ENCODE results near the gene CCR5.
"Not testable (repeated sequence)": the region's sequence is repeated elsewhere in the genome, so short reads cannot be mapped to it uniquely, and the experiment has no call there.

CCR5 gene

DNA sequence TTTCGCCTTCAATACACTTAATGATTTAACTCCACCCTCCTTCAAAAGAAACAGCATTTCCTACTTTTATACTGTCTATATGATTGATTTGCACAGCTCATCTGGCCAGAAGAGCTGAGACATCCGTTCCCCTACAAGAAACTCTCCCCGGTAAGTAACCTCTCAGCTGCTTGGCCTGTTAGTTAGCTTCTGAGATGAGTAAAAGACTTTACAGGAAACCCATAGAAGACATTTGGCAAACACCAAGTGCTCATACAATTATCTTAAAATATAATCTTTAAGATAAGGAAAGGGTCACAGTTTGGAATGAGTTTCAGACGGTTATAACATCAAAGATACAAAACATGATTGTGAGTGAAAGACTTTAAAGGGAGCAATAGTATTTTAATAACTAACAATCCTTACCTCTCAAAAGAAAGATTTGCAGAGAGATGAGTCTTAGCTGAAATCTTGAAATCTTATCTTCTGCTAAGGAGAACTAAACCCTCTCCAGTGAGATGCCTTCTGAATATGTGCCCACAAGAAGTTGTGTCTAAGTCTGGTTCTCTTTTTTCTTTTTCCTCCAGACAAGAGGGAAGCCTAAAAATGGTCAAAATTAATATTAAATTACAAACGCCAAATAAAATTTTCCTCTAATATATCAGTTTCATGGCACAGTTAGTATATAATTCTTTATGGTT lies at the start of gene CCR5:
TSS of gene CCR5 (plus strand) at position 108 of the 680 bp plus-strand sequence. CDS start 1,957 bp downstream, outside the sequence.
- no peak for DNase-seq (ENCODE audit: low read depth in 2 of 2)

DNA sequence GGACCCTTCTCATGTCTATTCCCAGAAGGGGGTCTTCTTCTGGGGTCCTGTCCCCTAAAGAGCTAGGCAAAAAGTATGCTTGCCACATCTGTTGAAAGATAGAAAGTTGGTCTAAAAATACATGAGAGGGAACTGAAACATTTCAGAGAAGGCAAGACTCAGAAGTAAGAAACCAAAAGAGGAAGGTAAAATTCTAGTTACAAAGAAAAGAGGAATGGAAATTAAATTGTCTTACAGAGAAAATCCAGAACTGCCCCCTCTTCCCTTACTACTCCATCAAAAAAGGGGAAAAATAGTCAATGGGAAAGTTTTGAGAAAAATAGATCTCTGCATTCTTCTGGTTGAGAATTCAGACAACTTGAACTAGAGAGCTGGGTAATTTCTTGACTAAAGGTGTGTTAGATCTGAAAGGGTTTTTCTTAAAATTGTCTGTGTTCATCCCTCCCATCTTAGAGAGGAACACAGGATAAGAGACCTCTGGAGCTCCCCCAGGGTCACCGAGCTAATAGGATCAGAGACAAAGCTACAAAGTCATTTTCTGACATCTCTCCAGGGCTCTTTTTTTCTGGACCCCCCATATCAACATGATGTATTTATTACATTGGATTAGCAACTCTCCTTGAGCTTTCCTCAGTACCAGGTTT lies 49.2 kb upstream of the CCR5 start:
- no peak for DNase-seq (ENCODE audit: low read depth in 2 of 2)

DNA sequence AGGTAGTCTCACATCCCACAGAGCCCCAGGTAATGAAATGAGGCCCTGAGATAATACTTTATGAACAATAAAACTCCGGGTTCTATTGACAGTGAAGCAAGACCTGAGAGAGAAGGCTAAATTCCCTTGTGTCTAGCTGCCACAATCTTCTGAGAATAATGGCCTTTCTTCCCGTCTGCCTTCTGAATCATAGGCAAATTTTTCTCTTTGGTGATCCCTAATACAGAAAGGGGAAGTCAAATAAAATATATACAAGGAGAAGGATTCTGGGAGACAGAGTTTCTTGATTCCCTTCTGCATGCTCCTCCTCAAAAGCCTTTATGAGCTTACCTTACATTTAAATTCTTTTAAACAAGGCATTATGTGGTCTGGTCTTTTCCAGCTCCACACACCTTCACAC lies 46.7 kb upstream of the CCR5 start:
- no peak for DNase-seq (ENCODE audit: low read depth in 2 of 2)

DNA sequence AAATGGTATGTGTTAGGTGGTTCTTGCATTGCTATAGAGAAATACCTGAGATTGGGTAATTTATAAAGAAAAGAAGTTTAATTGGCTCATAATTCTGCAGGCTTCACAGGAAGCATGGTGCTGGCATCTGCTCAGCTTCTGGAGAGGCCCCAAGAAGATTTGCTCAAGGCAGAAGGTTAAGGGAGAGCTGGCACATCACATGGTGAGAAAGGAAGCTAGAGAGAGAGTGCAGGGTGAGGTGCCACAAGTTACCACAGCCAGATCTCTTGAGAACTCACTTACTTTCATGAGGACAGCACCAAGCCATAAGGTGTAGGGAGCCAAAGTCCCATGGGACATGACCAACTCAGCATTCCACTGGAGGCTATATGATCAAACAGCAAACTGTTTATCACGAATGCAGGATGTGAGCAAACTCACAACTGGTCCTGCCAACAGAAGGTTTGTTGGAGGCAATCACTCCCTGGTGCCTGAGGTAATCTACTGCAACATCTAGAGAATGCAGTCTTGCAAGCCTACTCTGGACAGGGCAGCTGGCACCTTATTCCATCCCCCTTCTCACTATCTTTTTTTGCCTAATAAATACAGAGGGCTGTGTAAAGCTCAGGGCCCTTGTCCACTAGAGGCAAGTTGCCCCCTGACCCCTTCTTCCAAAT lies 45.0 kb upstream of the CCR5 start:
- DNase-seq (ENCODE audit: low read depth in 2 of 2): no peak

DNA sequence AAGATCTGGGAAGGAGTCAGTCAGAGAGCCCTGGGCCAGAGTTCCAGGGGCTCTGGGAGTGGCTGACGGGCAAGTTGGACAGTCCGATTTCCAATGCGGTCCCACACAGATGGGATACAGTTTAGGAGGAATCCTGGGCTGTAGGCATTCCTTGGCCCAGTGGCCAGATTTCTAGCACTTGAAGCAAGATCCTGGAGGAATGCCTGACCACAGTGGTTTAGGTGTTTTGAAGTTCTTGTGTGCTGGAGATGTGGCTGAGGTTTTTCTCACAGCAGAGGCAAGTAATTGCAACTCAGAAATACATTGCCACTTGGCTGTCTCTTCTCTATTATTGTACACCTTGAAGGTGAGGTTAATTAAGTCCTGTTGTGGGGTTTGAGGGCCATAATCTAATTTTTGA lies 40.1 kb upstream of the CCR5 start:
- DNase-seq (ENCODE audit: low read depth in 2 of 2): not testable (repeated sequence)

DNA sequence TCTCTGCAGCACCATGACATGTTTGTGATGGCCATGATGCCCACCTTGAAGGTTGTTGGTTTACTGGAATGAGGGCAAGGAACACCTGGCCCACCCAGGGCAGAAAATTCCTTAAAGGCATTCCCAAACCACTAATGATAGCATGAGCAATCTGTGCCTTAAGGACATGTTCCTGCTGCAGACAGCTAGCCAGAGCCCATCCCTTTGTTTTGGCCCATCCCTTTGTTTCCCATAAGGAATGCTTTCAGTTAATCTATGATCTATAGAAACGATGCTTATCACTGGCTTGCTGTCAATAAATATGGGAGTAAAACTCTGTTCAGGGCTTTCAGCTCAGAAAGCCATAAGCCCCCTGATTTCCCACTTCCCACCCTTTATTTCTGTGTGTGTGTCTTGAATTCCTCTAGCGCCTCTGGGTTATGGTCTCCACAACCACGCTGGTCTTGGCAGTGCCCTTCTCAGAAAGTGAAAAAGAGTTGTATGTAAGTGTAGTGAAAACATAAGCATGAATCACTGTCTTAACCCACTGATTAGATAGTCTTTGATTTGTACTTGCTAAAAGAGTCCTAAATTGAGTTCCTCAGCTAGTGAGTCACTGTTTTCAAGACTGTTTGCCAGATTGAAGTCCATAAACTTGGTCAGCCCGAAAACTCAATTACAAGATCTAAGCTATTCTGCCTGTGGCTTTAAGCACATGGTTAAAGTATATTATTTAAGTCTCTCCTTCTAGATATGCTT lies 35.8 kb upstream of the CCR5 start:
- DNase-seq (ENCODE audit: low read depth in 2 of 2): no peak

DNA sequence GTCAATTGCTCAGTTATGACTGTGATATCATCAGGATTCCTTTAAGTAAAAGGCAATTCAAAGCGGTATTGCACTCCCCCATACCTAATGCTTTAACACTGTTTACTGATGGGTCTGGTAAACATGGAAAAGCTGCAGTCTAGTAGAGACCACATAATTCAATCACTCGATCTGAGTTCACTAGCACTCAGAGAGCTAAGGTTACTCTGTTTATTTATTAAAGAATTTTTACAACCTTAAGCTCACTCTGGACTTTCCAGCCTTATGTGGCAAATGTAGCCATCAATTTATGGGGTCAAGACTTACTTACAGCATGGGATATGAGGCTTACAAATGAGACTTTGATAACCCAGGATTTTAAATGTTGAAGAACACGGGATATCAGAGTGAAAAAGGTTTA lies 35.2 kb upstream of the CCR5 start:
- no peak for DNase-seq (ENCODE audit: low read depth in 2 of 2)

DNA sequence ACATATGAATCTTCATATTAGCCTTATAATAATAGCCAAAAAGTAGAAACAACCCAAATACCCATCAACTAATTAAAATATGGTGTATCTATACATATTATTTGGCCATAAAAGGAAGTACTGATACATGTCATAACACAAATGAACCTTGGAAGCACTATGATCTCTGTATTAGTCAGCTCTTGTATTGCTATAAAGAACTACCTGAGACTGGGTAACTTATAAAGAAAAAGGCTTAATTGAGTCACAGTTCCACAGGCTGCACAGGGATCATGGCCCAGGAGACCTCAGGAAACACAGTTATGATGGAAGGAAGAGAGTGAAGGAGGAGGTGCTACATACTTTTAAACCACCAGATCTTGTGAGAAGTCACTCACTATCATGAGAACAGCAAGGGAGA lies 32.8 kb upstream of the CCR5 start:
- no peak for DNase-seq (ENCODE audit: low read depth in 2 of 2)

DNA sequence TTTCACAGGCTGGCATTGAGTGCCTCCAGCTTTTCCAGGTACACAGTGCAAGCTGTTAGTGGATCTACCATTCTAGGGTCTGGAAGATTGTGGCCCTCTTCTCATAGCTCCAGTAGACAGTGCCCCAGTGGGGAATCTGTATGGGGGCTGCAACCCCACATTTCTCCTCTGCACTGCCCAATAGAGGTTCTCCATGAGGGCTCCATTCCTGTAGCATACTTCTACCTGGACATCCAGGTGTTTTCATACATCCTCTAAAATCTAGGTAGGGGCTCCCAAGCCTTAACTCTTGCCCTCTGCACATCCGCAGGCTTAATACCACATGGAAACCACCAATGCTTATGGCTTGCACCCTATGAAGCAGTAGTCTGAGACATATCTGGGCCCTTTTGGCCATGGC lies 31.9 kb upstream of the CCR5 start:
- DNase-seq (ENCODE audit: low read depth in 2 of 2): no peak

DNA sequence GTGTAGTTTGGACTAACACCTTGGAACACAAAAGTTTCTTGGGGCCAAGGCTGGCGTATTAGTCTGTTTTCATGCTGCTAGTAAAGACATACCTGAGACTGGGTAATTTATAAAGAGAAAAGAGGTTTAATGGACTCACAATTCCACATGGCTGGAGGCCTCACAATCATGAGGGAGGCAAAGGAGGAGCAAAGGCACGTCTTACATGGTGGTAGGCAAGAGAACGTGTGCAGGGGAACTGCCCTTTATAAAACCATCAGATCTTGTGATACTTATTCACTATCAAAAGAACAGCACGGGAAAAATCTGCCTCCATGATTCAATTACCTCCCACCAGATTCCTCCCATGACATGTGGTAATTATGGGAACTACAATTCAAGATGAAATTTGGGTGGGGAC lies 26.3 kb upstream of the CCR5 start:
- no peak for DNase-seq (ENCODE audit: low read depth in 2 of 2)

DNA sequence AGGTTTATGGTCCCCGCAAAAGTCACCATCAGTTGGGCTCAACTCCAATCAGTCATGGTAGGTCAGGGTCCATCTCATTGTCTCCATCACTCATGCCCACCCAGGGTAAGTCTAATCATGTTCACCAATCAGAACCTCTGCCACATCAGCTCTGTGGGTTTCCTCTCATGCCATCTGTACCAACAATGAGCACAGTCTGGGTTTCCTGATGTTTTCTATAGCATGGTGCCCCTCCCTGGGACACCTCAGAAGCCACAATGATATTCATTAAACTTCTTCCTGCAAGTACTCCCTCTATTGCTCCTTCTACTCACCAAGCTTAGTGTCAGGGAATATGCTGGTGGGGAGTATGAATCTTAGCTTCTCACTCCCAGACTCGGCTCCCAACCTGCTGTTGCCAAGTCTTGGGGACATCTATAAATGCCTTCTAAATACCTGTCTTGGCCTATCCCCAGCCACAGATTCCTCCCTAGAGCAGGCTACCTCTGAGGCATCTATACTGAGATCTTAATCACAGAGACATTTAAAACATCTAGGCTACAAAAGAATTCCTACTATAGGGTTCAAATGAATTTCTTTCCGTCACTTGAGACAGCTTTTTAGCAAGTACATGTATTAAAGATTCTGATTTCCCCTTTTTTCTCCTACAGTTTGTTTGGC lies 21.8 kb upstream of the CCR5 start:
- DNase-seq (ENCODE audit: low read depth in 2 of 2): no peak

DNA sequence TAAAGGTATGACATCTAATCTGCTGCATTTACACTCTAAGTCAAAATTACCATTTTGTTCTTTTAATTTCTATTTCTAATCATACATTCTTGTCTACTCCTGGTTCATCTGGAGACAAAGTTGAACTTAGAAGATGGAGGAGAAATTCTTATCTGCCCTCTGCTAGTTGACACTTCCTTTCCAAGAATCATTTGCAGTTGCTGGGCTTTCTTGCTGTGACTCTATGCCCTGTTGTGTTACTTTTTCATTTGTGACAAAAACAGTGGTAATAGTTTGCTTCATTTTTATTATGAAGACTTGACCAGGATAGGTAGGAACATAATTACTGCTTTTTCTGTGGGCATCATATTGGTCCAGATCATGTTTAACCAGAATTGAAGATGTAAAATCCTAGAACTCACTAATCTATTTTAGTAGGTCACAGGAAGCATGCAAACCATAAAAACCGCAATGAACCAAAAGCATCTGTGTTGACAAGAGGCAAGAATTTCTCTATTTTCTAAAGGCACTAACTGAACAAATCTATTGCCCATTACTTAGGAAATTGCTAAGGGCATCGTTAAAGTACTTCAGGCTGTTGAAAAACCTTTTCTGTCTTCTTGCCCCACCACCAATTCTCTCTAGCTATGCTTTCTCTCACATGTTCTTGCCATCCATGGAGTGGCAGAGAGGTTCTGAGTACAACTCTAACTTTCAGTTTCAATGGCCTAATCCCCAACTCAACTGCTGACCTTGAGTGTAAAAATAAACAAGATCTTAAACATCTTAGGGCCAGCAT lies 21.1 kb upstream of the CCR5 start:
- DNase-seq (ENCODE audit: low read depth in 2 of 2): no peak

DNA sequence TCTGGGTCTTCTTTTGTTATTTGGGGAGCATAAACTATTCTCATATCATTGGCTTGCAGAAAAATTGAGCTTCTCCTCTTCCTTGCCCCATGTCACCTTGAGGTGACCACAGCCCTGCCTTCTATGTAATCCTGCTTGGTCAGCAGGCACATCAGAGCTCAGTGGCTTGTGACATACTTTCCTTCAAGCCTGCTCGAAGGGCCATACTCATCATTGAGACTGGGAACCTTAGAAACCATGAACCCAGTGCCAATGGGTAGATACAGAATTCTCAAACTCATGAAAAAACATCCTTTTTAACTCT lies 20.5 kb upstream of the CCR5 start:
- DNase-seq (ENCODE audit: low read depth in 2 of 2): no peak

DNA sequence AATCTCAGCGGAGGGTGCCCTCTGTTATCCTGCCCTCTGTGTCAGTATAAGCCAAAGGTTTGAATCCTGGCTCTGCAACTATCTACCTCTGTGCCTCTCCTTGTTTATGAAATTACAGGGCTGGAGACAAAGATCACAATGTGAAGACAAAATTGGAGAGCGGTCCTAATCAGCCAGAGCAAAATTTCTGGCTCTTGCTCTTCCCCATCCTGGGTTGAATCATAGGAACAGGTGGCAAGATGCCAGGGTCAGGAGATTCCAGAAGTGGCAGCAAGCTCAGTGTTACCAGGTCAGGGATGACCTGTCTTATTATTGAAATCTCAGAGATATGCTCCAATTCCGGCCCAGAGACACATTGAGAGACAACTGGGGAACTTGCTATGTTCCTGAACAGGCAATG lies 19.1 kb upstream of the CCR5 start:
- no peak for DNase-seq (ENCODE audit: low read depth in 2 of 2)

DNA sequence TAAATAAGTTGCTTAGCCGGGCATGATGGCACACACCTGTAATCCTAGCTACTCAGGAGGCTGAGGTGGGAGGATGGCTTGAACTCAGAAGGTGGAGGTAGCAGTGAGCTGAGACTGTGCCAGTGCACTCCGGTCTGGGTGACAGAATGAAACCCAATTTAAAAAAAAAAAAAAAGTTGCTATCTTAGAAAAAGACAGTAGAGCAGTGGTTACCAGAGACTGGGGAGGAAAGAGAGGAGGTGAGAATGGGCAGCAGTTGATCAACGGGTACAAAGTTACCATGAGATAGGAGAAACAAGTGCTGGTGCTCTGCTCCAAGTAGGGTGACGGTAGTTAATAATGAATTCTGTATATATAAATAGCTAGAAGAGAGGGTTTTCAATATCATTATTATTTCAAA lies 17.7 kb upstream of the CCR5 start:
- no peak for DNase-seq (ENCODE audit: low read depth in 2 of 2)

DNA sequence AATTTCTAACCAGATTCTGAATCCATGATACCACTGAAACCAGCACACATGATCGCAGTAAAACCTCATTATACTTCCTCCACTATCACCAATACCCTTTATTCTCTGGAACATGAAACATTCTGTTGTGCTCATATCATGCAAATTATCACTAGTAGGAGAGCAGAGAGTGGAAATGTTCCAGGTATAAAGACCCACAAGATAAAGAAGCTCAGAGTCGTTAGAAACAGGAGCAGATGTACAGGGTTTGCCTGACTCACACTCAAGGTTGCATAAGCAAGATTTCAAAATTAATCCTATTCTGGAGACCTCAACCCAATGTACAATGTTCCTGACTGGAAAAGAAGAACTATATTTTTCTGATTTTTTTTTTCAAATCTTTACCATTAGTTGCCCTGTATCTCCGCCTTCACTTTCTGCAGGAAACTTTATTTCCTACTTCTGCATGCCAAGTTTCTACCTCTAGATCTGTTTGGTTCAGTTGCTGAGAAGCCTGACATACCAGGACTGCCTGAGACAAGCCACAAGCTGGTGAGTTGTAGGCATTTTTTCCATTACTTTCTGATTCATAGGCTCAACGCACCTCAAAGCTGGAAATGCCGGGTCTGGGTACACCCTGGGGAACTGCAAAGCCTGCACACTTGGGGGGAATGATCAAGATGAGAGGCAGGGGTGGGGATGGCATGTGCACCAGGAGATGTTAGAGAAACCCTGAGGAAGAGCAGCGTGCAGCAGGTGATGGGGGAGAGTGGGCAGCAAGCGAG lies 16.9 kb upstream of the CCR5 start, which contains the start of gene CCR2:
TSS of gene CCR2 (plus strand) at position 465 of the 764 bp plus-strand sequence. CDS start 3,417 bp downstream, outside the sequence.
- DNase-seq (ENCODE audit: low read depth in 2 of 2): no peak

DNA sequence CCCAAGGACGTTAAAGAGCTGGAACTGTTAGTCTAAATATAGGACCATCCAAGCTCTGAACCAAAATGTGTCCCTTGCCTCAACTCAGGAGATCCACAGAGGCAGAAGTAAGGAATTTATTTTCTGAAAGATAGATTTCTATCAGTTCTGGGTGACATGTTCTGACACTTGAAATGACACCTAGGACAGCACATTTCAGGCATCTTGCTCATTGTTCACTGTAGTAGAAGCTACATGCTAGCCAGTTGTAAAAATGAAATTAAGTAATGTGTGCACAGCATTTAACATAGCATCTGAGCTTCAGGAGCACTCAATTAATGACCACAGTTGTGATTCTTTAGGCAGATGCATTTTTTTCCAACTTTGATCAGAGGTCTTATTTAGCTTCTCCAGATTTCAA lies 16.3 kb upstream of the CCR5 start:
- DNase-seq (ENCODE audit: low read depth in 2 of 2): no peak

DNA sequence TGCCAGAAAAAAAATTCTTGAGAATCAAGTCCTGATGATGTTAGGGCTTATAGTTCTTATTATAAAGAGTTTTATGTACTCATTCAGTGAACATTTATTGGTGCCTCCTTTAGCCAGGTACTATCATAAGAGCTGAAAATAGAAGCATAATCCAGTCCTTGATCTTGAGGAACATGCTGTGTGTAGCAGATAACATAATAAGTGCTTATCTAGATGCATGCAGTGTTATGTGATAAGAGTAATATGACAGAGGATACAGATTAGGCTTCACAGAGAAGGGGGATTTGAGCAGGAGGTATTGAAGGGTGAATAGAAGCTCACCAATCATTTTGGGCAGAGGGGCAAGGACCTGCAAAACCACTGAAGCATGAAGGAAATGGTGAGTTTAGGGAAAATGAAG lies 15.8 kb upstream of the CCR5 start:
- no peak for DNase-seq (ENCODE audit: low read depth in 2 of 2)

DNA sequence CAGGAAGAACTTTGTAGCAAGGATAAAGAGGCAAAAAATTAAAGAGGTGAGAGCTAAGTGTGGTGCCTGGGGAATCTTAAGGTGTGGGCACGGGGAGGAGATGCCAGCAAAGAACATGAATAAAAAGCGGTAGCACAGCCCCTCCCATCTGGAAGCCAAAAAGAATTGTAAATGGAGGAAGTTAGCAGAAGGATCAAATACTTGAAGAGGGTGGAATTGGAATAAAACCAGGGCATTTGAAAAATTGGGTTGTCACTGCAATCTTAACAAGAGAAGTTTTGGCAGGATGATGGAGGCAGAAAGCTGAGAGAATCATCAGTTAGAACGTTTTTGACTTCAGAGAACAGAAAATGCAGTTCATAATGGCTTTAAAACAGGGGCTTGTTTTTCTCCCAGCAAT lies 14.5 kb upstream of the CCR5 start:
- DNase-seq (ENCODE audit: low read depth in 2 of 2): no peak

DNA sequence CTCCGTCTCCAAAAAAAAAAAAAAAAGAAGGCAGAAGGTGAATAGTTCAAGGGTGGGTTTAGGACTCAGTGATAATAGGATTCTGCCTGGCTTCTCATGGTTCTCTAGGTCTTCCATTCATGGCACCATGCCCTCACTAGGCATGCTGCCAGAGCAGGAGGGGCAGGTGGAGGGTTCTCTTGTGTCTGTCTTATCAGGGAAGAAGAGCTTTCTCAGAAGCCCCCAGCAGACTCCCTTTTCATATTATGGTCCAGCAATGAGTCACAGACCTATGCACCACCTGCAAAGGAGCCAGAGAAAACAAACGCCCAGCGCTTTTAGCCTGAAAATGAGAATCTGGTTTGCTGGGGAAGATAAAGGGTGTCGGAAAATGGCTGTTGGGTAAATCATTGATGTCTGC lies 13.8 kb upstream of the CCR5 start:
- no peak for DNase-seq (ENCODE audit: low read depth in 2 of 2)

DNA sequence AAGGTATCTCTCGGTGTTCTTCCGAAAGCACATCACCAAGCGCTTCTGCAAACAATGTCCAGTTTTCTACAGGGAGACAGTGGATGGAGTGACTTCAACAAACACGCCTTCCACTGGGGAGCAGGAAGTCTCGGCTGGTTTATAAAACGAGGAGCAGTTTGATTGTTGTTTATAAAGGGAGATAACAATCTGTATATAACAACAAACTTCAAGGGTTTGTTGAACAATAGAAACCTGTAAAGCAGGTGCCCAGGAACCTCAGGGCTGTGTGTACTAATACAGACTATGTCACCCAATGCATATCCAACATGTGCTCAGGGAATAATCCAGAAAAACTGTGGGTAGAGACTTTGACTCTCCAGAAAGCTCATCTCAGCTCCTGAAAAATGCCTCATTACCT lies 12.3 kb upstream of the CCR5 start:
- DNase-seq (ENCODE audit: low read depth in 2 of 2): no peak
